B cell (primary cell): Measurements from ENCODE around the gene MXRA5.

Experiments used
- EZH2 ChIP-seq: IDR thresholded peaks from 2 replicates; pipeline ENCODE4 v1.6.1; 2012; ENCODE audit warnings: borderline replicate concordance, low read depth, mild to moderate bottlenecking, moderate library complexity, low read length; ENCODE audit not compliant: insufficient read depth, poor library complexity, severe bottlenecking
- TF ChIP-seq, protein P1 (sequence below): fragments of 200-600 bp; IDR thresholded peaks from one replicate; pipeline ENCODE4 v1.8.0; 2022; ENCODE audit warnings: antibody characterized with exemption, mild to moderate bottlenecking

DNA sequence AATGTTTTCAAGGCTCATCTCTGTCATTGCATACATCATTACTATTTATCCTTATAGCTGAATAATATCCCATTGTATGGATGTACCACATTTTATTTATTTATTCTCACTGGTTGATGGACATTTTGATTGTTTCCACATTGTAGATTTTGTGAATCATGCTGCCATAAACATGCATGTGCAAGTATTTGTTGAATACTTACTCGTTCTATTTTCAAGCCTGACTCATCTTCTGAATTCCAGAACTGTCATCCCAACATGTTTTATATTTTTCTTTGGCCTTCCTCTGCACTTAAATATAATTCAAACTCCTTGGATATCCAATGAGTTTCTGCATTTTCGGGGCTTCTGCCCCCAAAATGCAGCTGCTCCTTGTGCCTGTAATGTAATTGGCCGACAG, 77.6 kb downstream of the MXRA5 start:
- TF ChIP-seq, protein P1, sequence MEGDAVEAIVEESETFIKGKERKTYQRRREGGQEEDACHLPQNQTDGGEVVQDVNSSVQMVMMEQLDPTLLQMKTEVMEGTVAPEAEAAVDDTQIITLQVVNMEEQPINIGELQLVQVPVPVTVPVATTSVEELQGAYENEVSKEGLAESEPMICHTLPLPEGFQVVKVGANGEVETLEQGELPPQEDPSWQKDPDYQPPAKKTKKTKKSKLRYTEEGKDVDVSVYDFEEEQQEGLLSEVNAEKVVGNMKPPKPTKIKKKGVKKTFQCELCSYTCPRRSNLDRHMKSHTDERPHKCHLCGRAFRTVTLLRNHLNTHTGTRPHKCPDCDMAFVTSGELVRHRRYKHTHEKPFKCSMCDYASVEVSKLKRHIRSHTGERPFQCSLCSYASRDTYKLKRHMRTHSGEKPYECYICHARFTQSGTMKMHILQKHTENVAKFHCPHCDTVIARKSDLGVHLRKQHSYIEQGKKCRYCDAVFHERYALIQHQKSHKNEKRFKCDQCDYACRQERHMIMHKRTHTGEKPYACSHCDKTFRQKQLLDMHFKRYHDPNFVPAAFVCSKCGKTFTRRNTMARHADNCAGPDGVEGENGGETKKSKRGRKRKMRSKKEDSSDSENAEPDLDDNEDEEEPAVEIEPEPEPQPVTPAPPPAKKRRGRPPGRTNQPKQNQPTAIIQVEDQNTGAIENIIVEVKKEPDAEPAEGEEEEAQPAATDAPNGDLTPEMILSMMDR = no peak
- no peak for TF ChIP-seq EZH2
